PC-3 (cell line): ENCODE results near the gene TBX1. TPM values are rescaled to one million over a fixed set of nuclear protein-coding genes. Genes with fewer than 3 reads are reported as not detected.
A peak's percentile ranks its signal among the peaks of the same experiment; 100 is the strongest.

Experiments
- ATAC-seq: fragments of 200-7000 bp; cut with Tn5 transposase; 2 replicates; pipeline ENCODE4 v1.9.1; 2020; ENCODE audit warnings: mild to moderate bottlenecking, moderate library complexity
- BruUV-seq: library from RNA; stranded (reverse); fragments of 400-500 nt; replicated peaks from 2 replicates; lab custom pipeline; 2021; lab: Mats Ljungman, UMichigan
- CTCF ChIA-PET: fragments of 300-600 bp; sonication (Branson Sonifier 250); formaldehyde crosslinking; loops from one replicate; lab custom pipeline; 2022; ENCODE audit warnings: antibody characterized with exemption; lab: Charles Lee
- POLR2A ChIA-PET: fragments of 300-600 bp; sonication (Branson Sonifier 250); formaldehyde crosslinking; loops from one replicate; lab custom pipeline; 2022; ENCODE audit warnings: antibody characterized with exemption; ENCODE audit not compliant: unreplicated experiment; lab: Charles Lee
- DNase-seq: peaks from one replicate; pipeline ENCODE4 v3.0.0-alpha.2; 2015
- H2AFZ ChIP-seq: fragments of 300-600 bp; sonication (generic); 2 replicates; pipeline ENCODE4 v1.6.0; 2016; ENCODE audit warnings: antibody characterized with exemption, low read length
- H3F3A ChIP-seq: fragments of 300-600 bp; sonication (generic); one replicate; pipeline ENCODE4 v1.6.0; 2017; ENCODE audit warnings: antibody characterized with exemption, low read length, control low read depth, mild to moderate bottlenecking; ENCODE audit not compliant: unreplicated experiment
- H3K27ac ChIP-seq: fragments of 300-600 bp; sonication (generic); 2 replicates; pipeline ENCODE4 v1.5.1; 2016; ENCODE audit warnings: mild to moderate bottlenecking, low read length
- H3K27me3 ChIP-seq: fragments of 300-600 bp; sonication (generic); 2 replicates; pipeline ENCODE4 v1.6.1; 2016; ENCODE audit warnings: low read length, mixed read lengths
- H3K36me3 ChIP-seq: fragments of 300-600 bp; sonication (generic); 2 replicates; pipeline ENCODE4 v1.6.1; 2016; ENCODE audit warnings: low read depth, mixed run types, low read length, mixed read lengths
- H3K4me1 ChIP-seq: fragments of 300-600 bp; sonication (generic); 2 replicates; pipeline ENCODE4 v1.5.1; 2016; ENCODE audit warnings: low read length; ENCODE audit not compliant: insufficient read depth
- H3K4me2 ChIP-seq: fragments of 300-600 bp; sonication (generic); 2 replicates; pipeline ENCODE4 v1.6.0; 2016; ENCODE audit warnings: low read length
- H3K4me3 ChIP-seq: fragments of 300-600 bp; sonication (generic); 2 replicates; pipeline ENCODE4 v1.5.1; 2016; ENCODE audit warnings: mild to moderate bottlenecking, low read length, mixed read lengths
- H3K79me2 ChIP-seq: fragments of 300-600 bp; sonication (generic); 2 replicates; pipeline ENCODE4 v1.6.1; 2017; ENCODE audit warnings: low read length, mixed read lengths
- H3K9ac ChIP-seq: fragments of 300-600 bp; sonication (generic); 2 replicates; pipeline ENCODE4 v1.6.0; 2016; ENCODE audit warnings: mild to moderate bottlenecking, low read length
- H3K9me2 ChIP-seq: fragments of 300-600 bp; sonication (generic); replicated peaks from 2 replicates; pipeline ENCODE4 v1.6.1; 2016; ENCODE audit warnings: mixed run types, low read length, mixed read lengths
- H3K9me3 ChIP-seq: fragments of 300-600 bp; sonication (generic); 2 replicates; pipeline ENCODE4 v1.6.1; 2016; ENCODE audit warnings: low read length, mixed read lengths
- H4K20me1 ChIP-seq: fragments of 300-600 bp; sonication (generic); 2 replicates; pipeline ENCODE4 v1.6.1; 2016; ENCODE audit warnings: low read length, mixed read lengths
- EZH2 ChIP-seq: fragments of 300-600 bp; sonication (generic); IDR thresholded peaks from one replicate; pipeline ENCODE4 v1.6.1; 2017; ENCODE audit warnings: antibody characterized with exemption, mild to moderate bottlenecking, low read length; ENCODE audit not compliant: unreplicated experiment
- EZH2phosphoT487 ChIP-seq: fragments of 300-600 bp; sonication (generic); IDR thresholded peaks from 2 replicates; pipeline ENCODE4 v1.6.1; 2018; ENCODE audit warnings: mild to moderate bottlenecking, antibody characterized with exemption, low read length, borderline replicate concordance
- intact Hi-C: fragments of 100-400 bp; cut with micrococcal nuclease; formaldehyde crosslinking; loops from 2 replicates; pipeline ENCODE4 v1.9.0; 2023
- total RNA-seq: library from RNA; depleted of rRNA; stranded (reverse); fragments of >200 nt; gene quantifications from 2 replicates; pipeline ENCODE4 v1.2.3, GENCODE V29; 2014
- TF ChIP-seq, protein P1 (sequence below): fragments of 300-600 bp; sonication (generic); conservative IDR thresholded peaks from 2 replicates; pipeline ENCODE4 v1.5.1; 2017; ENCODE audit warnings: antibody characterized with exemption, low read depth, mild to moderate bottlenecking, low read length

Gene TBX1
- total RNA-seq, 1 experiment from 2014 or later, result 18.6 TPM

DNA sequence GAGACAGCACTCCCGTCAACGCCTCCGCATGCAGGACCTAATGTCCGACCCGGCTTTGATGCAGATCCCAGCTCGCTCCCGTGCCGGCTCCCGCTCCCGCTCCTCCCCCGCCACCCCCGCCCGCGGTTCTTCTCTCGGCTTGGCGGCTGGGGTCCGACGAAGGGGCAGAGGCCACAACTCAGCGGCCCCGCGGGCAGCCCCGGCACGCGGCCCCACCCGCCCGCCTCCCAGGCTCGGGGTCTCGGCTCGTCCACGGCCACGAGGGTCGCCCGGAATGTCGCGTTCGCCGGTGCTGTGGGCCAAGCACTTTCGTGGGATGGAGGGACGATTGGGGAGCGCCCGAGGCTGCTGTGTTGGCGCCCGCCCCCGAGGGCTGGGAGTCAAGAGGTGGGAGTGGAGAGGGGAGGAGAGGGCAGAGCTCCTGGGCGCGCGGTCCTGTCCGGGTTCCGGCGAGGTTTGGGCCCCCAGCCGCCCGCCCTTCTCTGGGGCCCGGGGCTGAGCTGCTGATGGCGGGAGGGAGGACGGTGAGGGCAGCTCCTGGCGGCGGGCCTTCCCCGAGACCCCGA, 5.3 kb upstream of the TBX1 start:
- no peak overlapping the region for H3K4me3 ChIP-seq
- no peaks in the 10 kb centered on the region for H3F3A ChIP-seq
- no peak overlapping the region for H2AFZ ChIP-seq
- H3K27me3 ChIP-seq, result no peaks in the 10 kb centered on the region
- peaks cover 11% of the 10 kb centered on the region for H3K4me1 ChIP-seq
- H3K9me3 ChIP-seq, result no peaks in the 10 kb centered on the region
- H3K79me2 ChIP-seq, result no peaks in the 10 kb centered on the region
- no peak overlapping the region for H3K4me2 ChIP-seq
- no peaks in the 10 kb centered on the region for H3K9me2 ChIP-seq
- no peaks in the 10 kb centered on the region for H4K20me1 ChIP-seq
- BruUV-seq, result no TSS peak
- intact Hi-C loops, result no loop called here
- ChIA-PET CTCF (no interaction called here), POLR2A (no interaction called here)
- ATAC-seq, result no peak
- no peak for DNase-seq
- no peak overlapping the region for H3K9ac ChIP-seq
- TF ChIP-seq, protein P1, sequence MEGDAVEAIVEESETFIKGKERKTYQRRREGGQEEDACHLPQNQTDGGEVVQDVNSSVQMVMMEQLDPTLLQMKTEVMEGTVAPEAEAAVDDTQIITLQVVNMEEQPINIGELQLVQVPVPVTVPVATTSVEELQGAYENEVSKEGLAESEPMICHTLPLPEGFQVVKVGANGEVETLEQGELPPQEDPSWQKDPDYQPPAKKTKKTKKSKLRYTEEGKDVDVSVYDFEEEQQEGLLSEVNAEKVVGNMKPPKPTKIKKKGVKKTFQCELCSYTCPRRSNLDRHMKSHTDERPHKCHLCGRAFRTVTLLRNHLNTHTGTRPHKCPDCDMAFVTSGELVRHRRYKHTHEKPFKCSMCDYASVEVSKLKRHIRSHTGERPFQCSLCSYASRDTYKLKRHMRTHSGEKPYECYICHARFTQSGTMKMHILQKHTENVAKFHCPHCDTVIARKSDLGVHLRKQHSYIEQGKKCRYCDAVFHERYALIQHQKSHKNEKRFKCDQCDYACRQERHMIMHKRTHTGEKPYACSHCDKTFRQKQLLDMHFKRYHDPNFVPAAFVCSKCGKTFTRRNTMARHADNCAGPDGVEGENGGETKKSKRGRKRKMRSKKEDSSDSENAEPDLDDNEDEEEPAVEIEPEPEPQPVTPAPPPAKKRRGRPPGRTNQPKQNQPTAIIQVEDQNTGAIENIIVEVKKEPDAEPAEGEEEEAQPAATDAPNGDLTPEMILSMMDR, result no peak
- no peak for TF ChIP-seq EZH2
- no peak for TF ChIP-seq EZH2phosphoT487
- H3K27ac ChIP-seq, result no peak overlapping the region
- no peaks in the 10 kb centered on the region for H3K36me3 ChIP-seq

DNA sequence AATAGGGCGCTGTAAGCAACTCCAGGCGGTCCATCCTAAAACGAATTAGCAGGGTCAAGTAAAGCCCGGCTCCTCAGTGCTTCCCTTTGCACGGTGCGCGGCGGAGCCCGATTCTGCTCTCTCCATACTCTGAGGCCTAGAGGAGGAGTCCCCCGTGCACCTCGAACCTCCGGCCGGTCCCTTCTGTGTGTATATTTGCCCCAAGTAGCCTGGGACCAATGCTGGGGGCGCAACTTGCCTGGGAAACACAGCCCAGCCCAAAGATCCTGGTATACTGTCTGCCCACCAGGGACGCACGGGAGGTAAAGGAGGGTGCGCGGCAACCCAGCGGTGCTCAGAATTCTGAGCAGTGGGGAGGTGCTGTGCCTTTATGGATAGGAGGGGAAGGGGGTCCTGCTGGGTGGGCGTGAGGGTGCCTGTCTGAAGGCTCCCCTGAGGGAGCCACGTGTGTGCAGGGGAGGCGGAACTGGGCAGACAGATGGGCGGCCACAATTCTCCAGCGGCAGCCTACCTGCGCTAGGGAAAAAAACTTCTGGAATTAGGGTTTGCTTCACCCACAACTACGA, 4.8 kb upstream of the TBX1 start:
- TF ChIP-seq EZH2 (no peak), EZH2phosphoT487 (no peak)
- TF ChIP-seq, protein P1, result no peak
- peaks cover 9% of the 10 kb centered on the region for H3K4me1 ChIP-seq
- intact Hi-C loops, result no loop called here
- H3F3A ChIP-seq, result no peaks in the 10 kb centered on the region
- H3K79me2 ChIP-seq, result no peaks in the 10 kb centered on the region
- no peaks in the 10 kb centered on the region for H3K9me3 ChIP-seq
- H3K9ac ChIP-seq, result no peak overlapping the region
- H3K36me3 ChIP-seq, result no peaks in the 10 kb centered on the region
- ChIA-PET POLR2A (interaction anchor here (0.5 kb wide), 1 partner anchor 99 kb away, joined by 3 read pairs; no protein-coding TSS in a partner anchor), CTCF (interaction anchor here (0.6 to 1.0 kb wide), 2 partner anchors 25 to 226 kb away, joined by 3 to 6 read pairs; no protein-coding TSS in a partner anchor)
- no peak overlapping the region for H2AFZ ChIP-seq
- no peak overlapping the region for H3K27ac ChIP-seq
- peak overlapping the region; percentile 62; the same call in 1 of the 2 replicates for H3K4me2 ChIP-seq
- no peaks in the 10 kb centered on the region for H3K9me2 ChIP-seq
- no TSS peak for BruUV-seq
- no peak for ATAC-seq
- H3K4me3 ChIP-seq, result peak overlapping the region; percentile 50; the same call in 1 of the 2 replicates
- H4K20me1 ChIP-seq, result no peaks in the 10 kb centered on the region
- DNase-seq, result no peak
- H3K27me3 ChIP-seq, result no peaks in the 10 kb centered on the region
